Hepatic stellate cell (primary cell): Measurements from ENCODE around the gene RPN2.

Experiments
- DNase-seq: peaks from one replicate; pipeline ENCODE4 v3.0.0; 2011; ENCODE audit warnings: low spot score

Gene RPN2

GRCh38 chr20:37185686-37186085, 6.6 kb downstream of the RPN2 start:
- no peak for DNase-seq

DNA sequence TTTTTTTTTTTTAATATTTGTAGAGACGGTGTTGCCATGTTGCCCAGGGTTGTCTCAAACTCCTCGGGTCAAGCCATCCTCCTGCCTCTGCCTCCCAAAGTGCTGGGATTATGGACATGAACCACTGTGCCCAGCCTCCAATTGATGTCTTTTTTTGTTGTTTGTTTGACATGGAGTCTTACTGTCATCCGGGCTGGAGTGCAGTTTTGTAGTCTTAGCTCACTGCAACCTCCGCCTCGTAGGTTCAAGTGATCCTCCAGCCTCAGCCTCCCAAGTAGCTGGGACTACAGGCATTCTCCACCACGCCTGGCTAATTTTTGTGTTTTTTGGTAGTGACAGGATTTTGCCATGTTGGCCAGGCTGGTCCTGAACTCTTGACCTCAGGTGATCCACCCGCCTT, 9.7 kb downstream of the RPN2 start:
- no peak for DNase-seq

GRCh38 chr20:37189416-37190016, 10.4 kb downstream of the RPN2 start:
- DNase-seq: no peak

DNA sequence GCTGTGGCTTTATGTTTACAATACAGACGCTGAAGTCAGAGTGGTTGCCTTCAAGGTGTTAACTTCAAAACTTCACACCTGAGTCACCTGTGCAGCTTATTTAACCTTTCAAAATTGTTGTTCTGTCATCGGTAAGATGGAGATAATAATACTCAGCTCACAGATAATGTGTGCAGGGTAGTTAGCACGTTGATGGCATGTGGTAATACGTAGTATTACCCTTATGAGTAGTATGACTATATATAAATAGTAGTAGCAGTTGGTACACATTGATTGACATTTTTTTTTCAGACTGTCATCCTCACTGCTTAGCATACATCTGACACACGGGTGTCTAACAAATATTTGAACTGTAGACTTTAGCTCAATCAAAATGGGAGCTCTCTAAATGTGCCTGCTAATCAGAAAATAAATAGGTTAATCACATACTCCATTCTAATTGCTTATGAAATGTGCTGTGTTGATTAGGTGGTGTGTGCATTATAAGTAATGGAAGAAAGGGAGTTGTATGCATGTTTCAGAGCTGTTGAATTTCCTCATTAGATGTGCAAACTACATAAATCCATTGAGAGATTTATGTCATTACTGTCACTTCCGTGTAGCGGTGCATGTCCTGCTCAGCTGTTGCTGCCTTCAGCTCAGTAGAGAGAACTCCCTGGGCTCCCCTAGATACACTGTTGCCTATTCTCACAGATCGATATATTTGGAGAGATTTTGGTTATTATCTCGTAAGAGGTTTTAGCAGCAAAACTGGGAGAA, 11.4 kb downstream of the RPN2 start:
- no peak for DNase-seq

DNA sequence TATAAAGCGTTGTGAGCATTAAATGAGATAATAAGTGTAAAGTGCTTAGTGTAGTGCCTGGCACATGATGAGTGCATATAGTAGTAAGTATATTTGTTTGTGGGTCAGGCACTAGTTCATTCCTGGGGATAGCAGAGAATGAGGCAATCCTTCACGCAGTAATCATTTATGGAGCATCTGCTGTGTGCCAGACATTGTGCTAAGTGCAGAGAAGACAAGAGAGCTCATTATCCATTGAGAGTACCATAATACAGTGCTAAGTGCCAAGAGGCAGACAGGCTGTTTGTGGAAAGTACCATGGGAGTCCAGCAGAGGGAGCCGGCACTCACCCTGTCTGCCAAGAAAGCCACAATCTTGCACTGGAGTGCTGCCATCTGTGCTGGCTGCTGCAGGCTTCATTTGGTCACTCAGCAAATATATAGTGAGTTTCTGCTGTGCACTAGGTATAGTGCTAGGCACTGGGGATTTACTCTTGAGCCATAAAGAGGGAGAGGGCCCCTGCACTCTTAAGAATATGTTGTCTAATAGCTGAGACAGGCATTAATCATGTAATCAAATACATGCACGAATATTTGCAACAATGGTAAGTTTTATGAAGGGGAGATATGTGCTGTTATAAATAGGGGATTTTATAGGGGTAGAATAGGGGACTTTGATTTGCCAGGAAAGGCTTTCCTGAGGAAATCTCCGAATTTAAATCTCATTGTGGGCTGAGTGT, 13.2 kb downstream of the RPN2 start:
- peak; percentile 84 for DNase-seq

DNA sequence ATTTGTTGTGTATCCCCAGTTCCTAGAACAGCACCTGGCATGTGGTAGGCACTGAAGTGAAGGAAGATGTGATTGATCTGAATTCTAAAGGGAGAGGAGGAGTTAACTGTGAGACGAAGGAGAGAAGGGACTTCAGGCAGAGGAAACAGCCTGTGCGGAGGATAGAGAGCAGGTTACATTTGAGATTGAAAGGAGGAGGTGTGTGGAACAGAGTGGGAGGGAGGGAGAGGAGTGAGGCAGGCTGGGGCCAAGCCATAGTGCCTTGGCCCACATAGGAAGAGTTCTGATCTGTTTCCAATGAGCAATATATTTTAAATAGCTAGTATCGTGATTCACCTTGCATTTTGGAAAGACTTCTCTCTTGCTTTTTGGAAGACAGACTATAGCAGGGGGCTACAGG, 14.1 kb downstream of the RPN2 start:
- DNase-seq: no peak

DNA sequence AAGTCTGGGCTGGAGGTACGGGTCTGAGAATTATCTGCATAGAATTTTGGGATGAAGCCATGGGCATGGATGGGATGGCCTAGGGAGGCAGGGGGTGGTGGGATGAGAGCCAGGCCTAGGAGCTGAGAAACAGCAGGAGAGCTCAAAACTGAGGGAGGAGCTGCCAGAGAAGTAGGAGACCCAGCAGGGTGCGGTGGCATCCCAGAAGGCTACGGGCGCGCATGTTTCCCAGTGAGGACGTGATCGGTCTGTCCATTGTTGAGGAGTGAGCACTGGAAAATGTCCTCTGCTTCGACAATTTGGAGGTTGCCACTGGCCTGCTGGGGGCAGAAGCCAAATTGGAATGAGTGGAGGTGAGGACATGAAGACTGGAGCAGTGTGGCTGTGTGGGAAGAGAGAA, 14.7 kb downstream of the RPN2 start:
- no peak for DNase-seq

- DNase-seq: no peak
These were observed 15.7 kb downstream of the RPN2 start for GRCh38 chr20:37194621-37195417.

DNA sequence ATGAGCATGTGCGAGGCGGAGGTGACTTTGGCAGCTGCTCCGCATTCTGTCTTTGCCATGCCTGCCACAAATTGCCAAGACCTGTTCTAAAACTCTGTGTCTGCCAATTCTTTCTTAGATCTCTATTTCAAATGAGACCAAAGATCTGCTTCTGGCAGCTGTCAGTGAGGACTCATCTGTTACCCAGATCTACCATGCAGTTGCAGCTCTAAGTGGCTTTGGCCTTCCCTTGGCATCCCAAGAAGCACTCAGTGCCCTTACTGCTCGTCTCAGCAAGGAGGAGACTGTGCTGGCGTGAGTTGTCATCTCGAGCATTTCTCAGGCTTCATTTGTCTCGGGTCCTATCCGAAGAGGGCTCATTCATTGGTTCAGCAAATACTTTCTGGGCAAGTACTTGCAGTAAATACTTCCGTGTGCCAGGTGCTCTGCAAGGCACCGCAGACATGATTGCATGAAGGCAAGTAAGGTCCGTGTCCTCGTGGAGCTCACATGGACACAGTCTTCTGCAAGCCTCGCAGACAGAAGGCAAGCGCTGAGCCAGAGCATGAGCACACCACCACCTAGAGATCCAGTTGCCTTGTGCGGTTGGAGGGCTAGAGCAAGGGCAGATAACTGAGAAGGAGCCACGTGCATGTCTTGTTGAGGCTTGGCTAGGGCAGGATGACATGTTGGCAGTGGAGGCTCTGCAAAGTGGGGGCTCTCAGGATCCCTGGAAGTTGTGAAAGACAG, 20.0 kb downstream of the RPN2 start:
- DNase-seq: no peak

- DNase-seq: no peak
These were observed 21.2 kb downstream of the RPN2 start for GRCh38 chr20:37200376-37200775.

DNA sequence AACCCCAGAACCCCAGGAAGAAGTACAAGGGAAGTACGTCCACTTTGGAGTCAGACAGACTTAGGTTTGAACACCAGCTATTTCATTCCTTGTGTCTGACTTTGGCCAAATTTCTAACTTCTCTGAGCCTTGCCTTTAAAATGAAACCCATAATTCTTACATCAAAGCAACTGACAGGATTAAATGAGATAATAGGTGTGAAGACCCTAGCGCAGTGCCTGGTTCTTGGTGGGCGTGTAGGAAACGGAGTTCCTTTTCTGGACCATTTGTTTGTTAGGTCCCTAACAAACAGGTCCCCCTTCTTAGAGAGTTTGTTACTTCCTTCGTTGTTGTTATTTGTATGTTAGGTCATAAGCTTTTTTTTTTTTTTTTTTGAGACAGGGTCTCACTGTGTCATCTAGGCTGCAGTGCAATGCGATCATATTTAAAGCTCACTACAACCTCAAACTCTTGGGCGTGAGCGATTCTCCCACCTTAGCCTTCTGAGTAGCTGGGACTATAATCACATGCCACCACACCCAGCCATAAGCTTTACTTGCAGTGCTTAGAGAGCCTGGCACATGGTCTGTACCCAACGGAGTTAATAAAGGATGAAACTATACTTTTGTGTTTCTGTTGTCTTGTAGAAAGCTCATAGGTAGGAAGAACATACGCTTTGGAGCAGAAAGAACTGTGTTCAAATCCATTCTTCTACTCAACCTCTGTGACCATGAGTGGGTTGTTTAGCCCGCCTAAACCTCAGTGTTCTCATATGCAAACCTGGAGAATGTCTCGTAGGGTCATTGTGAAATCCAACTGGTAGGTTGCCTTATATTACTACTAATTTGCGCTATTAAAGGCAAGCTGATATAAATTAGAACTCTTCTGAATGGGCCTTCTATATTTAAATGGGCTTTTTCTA, 22.0 kb downstream of the RPN2 start:
- DNase-seq: no peak

- DNase-seq: no peak
These were observed 22.7 kb downstream of the RPN2 start for GRCh38 chr20:37201827-37202162.

DNA sequence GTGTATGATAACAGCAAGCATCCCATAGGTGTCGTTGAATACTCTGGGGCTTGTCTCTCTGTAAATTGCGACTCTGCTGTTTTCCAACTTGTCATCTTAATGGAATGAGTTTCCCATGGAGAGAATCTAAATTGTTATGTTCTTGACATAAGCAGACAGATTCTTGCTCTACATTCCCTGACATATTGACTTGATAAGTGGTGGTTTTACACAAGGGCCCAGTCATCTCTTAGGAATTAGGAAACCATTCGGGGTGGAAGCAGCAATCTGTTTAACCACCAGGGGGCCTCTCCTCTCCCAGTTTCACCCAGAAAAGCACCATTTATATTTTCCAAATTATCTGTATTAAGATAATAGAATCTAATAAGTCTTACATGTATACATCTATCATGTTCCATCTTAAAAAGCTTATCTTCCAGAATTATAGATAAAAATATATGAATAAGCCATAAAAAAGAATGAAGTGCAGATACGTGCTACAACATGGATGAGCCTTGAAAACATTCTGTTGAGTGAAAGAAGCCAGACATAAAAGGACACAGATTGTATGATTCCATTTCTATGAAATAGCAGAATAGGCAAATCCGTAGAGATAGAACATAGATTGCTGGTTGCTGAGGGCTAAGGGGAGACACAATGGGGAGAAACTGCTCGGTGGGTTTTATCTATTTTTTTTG, 23.3 kb downstream of the RPN2 start:
- peak; percentile 85 for DNase-seq

- DNase-seq: no peak
These were observed 24.9 kb downstream of the RPN2 start for GRCh38 chr20:37204056-37204455.

DNA sequence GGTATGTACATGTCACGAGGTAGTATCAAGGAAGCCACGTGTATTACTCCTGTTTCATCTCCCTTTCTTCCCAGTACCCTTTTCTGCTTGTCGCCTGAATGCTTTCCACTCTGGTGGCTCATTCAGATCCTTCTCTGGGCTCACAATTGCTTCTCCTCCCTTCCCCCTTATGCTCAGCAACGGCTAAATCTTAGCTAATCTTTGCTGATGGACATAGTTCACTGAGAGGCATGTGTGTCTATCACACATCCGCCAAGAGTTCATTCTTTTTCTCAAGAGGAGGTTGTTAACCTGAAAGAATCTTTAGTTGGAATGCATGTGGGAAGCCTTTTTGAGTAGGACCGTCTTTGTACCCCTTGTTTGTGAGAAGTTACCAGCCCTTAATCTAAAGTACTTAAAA, 26.0 kb downstream of the RPN2 start:
- DNase-seq: no peak

- no peak for DNase-seq
These were observed 26.7 kb downstream of the RPN2 start for GRCh38 chr20:37205794-37206193.

GRCh38 chr20:37207171-37207570, 28.0 kb downstream of the RPN2 start:
- no peak for DNase-seq

DNA sequence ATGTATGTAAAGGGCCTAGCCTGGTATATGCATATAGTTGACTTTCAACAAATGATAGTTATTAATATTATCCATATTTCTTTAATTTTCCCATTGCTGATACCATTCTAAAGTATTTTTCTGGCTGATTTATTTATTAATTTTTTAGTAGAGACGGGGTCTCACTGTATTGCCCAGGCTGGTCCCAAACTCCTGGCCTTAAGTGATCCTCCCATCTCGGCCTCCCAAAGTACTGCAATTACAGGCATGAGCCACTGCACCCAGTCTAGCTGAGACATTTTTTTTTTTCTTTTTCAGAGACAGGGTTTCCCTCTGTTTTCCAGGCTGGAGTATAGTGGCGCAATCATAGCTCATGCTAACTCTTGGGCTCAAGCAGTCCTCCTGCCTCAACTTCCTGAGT, 30.1 kb downstream of the RPN2 start:
- no peak for DNase-seq

- DNase-seq: no peak
These were observed 30.7 kb downstream of the RPN2 start for GRCh38 chr20:37209661-37210314.

DNA sequence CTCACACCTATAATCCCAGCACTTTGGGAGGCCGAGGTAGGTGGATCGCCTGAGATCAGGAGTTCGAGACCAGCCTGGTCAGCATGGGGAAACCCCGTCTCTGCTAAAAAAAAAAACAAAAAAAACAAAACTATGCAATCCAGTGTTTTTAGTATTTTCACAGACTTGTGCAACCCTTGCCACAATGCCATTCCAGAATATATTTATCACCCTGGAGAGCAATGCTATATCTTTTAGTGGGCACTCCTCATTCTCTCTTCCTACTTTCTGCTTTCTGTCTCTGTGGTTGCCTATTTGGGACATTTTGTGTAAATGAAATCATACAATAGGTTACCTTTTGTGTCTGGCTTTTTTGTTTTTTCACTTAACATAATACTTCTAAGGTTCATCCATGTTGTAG, 39.3 kb downstream of the RPN2 start:
- no peak for DNase-seq
